Bone marrow (tissue), 2 donors: Measurements from ENCODE around the gene JHY.

ENCODE experiments used
- DNase-seq, 2 donors: peaks; one replicate each; lab custom pipeline; 2025; lab: John Stamatoyannopoulos, UW

Gene JHY

GRCh38 chr11:122951211-122951610, 68.7 kb downstream of the JHY start:
- DNase-seq: no peak

GRCh38 chr11:122954455-122954854, 71.9 kb downstream of the JHY start:
- DNase-seq: no peak

- DNase-seq: no peak
Measured at GRCh38 chr11:122963961-122964360, 81.4 kb downstream of the JHY start.

GRCh38 chr11:122976061-122976733, 93.6 kb downstream of the JHY start:
- DNase-seq: no peak

- DNase-seq: no peak
Measured at GRCh38 chr11:122976734-122977469, 94.3 kb downstream of the JHY start.

GRCh38 chr11:122977470-122978298, 95.1 kb downstream of the JHY start:
- DNase-seq: no peak

GRCh38 chr11:122978299-122978620, 95.7 kb downstream of the JHY start:
- no peak for DNase-seq

- DNase-seq: no peak
Measured at GRCh38 chr11:122979103-122979814, 96.7 kb downstream of the JHY start.

GRCh38 chr11:122979815-122980595, 97.4 kb downstream of the JHY start:
- DNase-seq: no peak

- no peak for DNase-seq
Measured at GRCh38 chr11:122981388-122982264, 99.1 kb downstream of the JHY start, which contains the start of gene BSX. BSX (minus strand) TSS chr11:122981834; CDS start chr11:122981671, 163 bp downstream.

GRCh38 chr11:122983438-122984185, 101.1 kb downstream of the JHY start:
- DNase-seq: no peak

- DNase-seq: no peak
Measured at GRCh38 chr11:122984186-122985011, 101.8 kb downstream of the JHY start.

- no peak for DNase-seq
Measured at GRCh38 chr11:122995526-122995925, 113.0 kb downstream of the JHY start.

- no peak for DNase-seq
Measured at GRCh38 chr11:122998727-122999366, 116.3 kb downstream of the JHY start.

- DNase-seq: no peak
Measured at GRCh38 chr11:123000721-123001120, 118.2 kb downstream of the JHY start.

- DNase-seq: no peak
Measured at GRCh38 chr11:123006860-123007542, 124.4 kb downstream of the JHY start.
